TTC549 (cell line): ENCODE results near the gene TADA2B.
"Not testable (repeated sequence)": the region's sequence is repeated elsewhere in the genome, so short reads cannot be mapped to it uniquely, and the experiment has no call there.

ENCODE experiments used
- FAIRE-seq: peaks from 2 replicates; lab custom pipeline; 2012; peaks lifted over from hg19 to GRCh38; lab: Jason Lieb, UNC

Gene TADA2B

DNA sequence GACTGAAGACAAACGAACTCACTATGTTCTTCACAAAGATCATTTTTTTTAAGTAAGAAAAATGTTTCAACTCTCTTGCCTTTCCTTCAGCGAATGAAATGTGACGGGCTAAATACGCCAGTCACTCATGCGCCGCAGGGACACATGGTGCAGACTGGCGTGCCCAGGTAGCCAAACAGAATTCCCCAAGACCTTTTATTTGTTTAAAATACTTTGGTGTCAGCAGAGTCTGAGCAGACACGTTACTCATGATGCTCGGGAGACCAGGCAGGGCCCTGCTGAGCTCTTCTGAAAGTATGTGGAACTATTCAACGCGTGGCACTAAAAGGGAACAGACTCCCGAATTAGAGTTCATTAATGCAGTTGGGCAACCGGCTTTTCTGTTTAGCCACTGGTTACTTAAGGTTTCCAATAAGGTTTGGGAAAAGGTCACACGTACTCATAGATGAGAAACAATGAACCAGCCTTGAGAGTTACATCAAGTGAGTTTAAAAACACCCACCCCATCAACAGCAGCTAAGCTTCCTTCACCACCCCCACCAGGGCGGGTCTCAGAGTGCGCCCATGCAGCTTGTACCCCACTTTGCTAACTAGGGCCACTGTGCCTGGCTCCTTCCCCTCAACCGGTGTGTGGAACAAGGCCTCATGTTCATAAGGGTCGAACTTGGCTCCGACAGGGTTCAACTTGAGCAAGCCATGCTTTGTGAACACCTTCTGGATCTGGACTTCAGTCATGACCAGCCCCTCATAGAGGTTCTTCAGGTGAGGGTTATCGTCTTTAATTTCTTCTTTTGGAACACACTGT is 17.4 kb downstream of the TADA2B start:
- no peak for FAIRE-seq

GRCh38 chr4:7061815-7062214 is 18.6 kb downstream of the TADA2B start:
- FAIRE-seq, result no peak

DNA sequence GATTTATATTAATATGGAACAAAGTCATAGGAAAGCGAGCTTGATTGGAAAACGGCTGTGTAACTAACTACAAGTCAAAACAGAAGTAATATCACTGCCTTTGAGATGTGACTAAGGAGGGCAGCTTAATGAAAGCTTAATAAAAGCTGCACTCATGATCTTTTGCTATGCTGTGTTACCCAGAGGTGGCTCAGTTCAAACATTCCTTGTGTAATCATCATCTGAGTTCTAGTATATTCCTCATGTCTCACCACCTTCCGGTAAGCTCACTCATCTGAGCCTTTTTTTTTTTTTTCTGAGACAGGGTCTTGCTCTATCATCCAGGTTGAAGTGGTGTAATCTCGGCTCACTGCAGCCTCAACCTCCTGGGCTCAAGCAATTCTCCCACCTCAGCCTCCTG is 19.6 kb downstream of the TADA2B start:
- no peak for FAIRE-seq

DNA sequence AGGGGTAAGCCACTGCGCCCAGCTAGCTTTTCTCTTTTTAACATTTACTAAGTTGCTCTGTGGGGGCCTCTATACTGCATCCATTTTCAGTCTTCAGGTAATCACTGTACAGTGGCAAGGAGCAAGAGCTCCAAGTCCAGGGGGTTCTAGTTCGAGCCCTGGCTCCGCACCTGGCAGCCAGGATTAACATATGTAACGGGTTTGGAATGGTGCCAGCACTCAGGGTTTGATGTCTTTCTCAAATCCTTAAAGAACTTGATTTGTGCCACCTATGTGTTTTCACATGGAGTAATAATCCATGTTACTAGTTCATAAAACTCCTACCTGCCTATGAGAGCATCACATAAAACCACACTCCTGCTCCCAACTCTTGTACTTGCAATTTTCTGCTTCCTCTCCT is 20.2 kb downstream of the TADA2B start:
- no peak for FAIRE-seq

DNA sequence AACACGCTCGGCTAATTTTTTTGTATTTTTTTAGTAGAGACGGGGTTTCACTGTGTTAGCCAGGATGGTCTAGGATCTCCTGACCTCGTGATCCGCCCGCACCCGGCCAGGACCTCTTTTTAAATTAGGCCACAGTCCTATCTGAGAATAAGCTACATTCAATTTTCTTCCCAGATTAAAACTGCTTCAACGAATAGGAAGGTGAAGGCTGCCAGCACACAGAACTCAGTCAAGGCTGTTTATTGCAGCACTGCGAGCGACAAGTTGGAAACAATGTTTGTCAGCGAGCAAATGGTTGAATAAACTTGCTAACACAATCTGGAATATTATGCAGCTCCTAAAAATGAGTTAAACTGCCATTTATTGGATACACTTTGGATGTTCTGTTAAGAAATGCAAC is 22.8 kb downstream of the TADA2B start:
- FAIRE-seq, result no peak

GRCh38 chr4:7066493-7066892 is 23.3 kb downstream of the TADA2B start:
- no peak for FAIRE-seq

DNA sequence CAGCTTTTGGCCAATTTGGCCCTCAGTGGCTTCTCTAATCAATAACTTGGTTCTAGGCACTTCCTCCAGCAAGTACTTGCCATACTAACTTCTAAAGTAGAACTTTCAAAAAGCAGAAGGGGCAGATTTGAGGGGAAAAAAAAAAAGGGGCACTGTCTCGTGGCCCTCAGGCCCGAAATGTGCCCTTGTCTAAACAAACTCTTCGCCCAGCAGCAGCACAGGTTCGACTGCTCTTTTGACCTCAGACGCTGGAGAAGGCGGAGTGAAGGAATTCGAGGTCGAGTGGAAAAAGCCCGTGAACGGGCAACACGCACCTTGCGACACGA is 23.9 kb downstream of the TADA2B start:
- no peak for FAIRE-seq

- peak; percentile 91 for FAIRE-seq
Measured at GRCh38 chr4:7067452-7068278, 24.5 kb downstream of the TADA2B start, which contains the start of gene GRPEL1. TSS of gene GRPEL1 (minus strand) at chr4:7068064. CDS start at chr4:7068032, 32 bp downstream.

GRCh38 chr4:7068279-7068842 is 25.2 kb downstream of the TADA2B start:
- no peak for FAIRE-seq

DNA sequence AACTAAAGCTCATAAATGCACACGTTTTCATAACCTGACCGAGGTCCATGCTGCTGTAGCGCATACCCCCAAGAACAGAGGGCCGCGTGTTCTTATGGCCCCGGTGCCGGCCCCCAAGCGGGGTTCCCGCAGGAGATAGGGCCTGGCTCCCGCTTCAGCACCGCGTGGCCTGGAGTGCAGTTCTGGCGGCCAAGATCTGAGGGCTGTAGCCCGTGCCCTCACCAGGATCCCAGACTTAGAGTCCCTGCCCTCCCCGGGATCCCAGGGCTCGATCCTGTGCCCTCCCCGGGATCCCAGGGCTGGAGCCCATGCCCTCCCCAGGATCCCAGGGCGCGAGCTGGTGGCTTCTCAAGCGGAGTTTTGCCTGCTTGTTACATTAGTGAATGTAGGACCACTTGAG is 25.7 kb downstream of the TADA2B start:
- FAIRE-seq, result no peak

GRCh38 chr4:7070729-7071511 is 27.7 kb downstream of the TADA2B start:
- FAIRE-seq, result no peak

- FAIRE-seq, result no peak
Measured at GRCh38 chr4:7073059-7073458, 29.9 kb downstream of the TADA2B start.

- FAIRE-seq, result peak; percentile 53
Measured at GRCh38 chr4:7073526-7074390, 30.6 kb downstream of the TADA2B start.

GRCh38 chr4:7074426-7074825 is 31.3 kb downstream of the TADA2B start:
- FAIRE-seq, result no peak

DNA sequence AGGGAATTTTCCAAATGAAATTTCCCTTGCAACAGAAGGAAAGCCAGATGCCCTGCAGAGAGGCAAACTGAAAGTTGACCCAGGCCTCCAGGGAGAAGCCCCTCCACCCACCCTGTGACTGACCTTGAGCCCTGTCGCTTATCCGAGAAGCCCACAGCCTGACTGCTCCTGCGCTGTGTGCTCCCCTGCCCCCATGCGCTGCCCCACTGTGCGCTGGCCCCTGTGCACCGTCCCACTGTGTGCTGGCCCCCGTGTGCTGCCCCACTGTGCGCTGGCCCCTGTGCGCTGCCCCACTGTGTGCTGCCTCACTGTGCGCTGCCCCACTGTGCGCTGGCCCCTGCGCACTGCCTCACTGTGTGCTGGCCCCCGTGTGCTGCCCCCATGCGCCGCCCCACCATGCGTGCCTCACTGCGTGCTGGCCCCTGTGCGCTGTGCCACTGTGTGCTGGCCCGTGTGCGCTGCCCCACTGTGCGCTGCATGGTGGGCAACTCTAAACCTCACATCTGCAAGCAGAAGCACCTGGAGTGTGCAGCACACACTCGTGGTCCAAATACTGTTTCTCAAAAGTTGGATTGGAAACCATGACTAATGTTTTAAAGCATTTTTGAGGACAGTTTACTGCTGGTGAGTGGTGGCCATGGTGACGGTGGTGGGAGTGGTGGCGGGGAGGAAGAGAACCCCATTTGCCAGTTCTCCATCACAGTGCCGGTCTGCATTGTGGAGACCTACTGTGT is 33.0 kb downstream of the TADA2B start:
- no peak for FAIRE-seq

GRCh38 chr4:7076696-7077082 is 33.5 kb downstream of the TADA2B start:
- no peak for FAIRE-seq

GRCh38 chr4:7077371-7077770 is 34.2 kb downstream of the TADA2B start:
- no peak for FAIRE-seq

GRCh38 chr4:7078025-7078424 is 34.9 kb downstream of the TADA2B start:
- FAIRE-seq, result no peak

DNA sequence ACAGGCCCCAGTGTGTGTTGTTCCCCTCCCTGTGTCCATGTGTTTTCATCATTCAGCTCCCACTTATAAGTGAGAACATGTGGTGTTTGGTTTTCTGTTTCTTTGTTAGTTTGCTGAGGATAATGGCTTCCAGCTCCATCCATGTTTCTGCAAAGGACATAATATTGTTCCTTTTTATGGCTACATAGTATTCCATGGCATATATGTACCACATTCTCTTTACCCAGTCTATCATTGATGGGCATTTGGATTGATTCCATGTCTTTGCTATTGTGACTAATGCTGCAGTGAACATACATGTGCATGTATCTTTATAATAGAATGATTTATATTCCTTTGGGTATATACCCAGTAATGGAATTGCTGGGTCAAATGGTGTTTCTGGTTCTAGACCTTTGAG is 36.3 kb downstream of the TADA2B start:
- not testable (repeated sequence) for FAIRE-seq

DNA sequence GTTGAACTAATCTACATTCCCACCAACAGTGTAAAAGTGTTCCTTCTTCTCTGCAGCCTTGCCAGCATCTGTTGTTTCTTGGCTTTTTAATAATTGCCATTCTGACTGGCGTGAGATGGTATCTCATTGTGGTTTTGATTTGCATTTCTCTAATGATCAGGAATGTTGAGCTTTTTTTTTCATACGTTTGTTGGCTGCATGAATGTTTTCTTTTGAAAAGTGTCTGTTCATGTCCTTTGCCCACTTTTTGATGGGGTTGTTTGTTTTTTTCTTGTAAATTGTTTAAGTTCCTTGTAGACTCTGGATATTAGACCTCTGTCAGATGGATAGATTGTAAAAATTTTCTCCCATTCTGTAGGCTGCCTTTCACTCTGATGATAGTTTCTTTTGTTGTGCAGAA is 36.7 kb downstream of the TADA2B start:
- FAIRE-seq, result not testable (repeated sequence)
